ENCODE measurements around the gene ARID4B. TPM values are rescaled to one million over a fixed set of nuclear protein-coding genes. Genes with fewer than 3 reads are reported as not detected.

Gene ARID4B
- total and polyA plus RNA-seq, 2 of the 13 experiments (the other 11 are each of a cell fraction or from before 2014, with no cell fraction given) = 9.7 to 24.6 TPM

GRCh38 chr1:235313931-235314678, 13.9 kb downstream of the ARID4B start:
- FAIRE-seq = no peak
- Histone ChIP-seq H3K4me3 (replicated peaks in 1 of 3; ENCODE audit: insufficient read depth in 1 of 3, low read depth in 2 of 3, low read length in 3 of 3) (no peak overlapping the region), H3K4me2 (ENCODE audit: low read depth, low read length) (no peak overlapping the region), H3K9ac (ENCODE audit: insufficient read depth, low read depth, low read length) (no peak overlapping the region), H3K27ac (ENCODE audit: extremely low read length, insufficient read depth, low read length) (no peak overlapping the region), H3K27me3 (ENCODE audit: control insufficient read depth in 1 of 2, insufficient read depth in 2 of 2, low read length in 2 of 2) (no peaks in the 10 kb centered on the region), H2AFZ (ENCODE audit: low read length) (no peak overlapping the region), H3K79me2 (ENCODE audit: insufficient read depth, low read length) (peaks cover 90% of the 10 kb centered on the region), H4K20me1 (ENCODE audit: insufficient read depth, low read length) (peaks cover 36% of the 10 kb centered on the region), H3K36me3 (replicated peaks in 1 of 2; ENCODE audit: control insufficient read depth in 1 of 2, insufficient read depth in 2 of 2, low read length in 2 of 2) (peaks cover 1 to 13% of the 10 kb centered on the region in 2 experiments; a peak in 3 of 5 replicates), H3K9me3 (ENCODE audit: low read length) (no peaks in the 10 kb centered on the region), H3K4me1 (ENCODE audit: insufficient read depth, low read length) (peaks cover 42% of the 10 kb centered on the region)
- CTCF ChIA-PET (ENCODE audit: low intra/inter-chr PET ratio, low total read pairs) = no interaction called here
- WGBS (ENCODE audit: low lambda C conversion rate) = 96% methylated on average over 4 of the region's 4 CpGs
- intact Hi-C loops (cut with micrococcal nuclease; ENCODE audit: unreplicated experiment) (no loop called here), in situ Hi-C loops (cut with HindIII; ENCODE audit: extremely low pct_ligation_motif_present, low pct_unique_long_range_greater_than_20kb) (no loop called here)
- DNase-seq (ENCODE audit: low spot score) = no peak
- no peak for ATAC-seq
- no TSS peak for BruUV-seq (replicated peaks)
- POLR2A ChIA-PET = no interaction called here
- TF ChIP-seq ZNF343 (CRISPR knock-in tag; IDR thresholded peaks at IDR 0.05) (no peak), JUND (CRISPR knock-in tag; IDR thresholded peaks at IDR 0.05) (no peak), ZNF652 (CRISPR knock-in tag; IDR thresholded peaks at IDR 0.05; ENCODE audit: borderline replicate concordance, low read depth) (no peak), ZNF784 (CRISPR knock-in tag; IDR thresholded peaks at IDR 0.05; ENCODE audit: borderline replicate concordance) (no peak), NFKBIZ (CRISPR knock-in tag; IDR thresholded peaks at IDR 0.05) (no peak), KDM2A (CRISPR knock-in tag; IDR thresholded peaks at IDR 0.05; ENCODE audit: borderline replicate concordance, low read depth) (no peak), PRDM4 (CRISPR knock-in tag; IDR thresholded peaks at IDR 0.05; ENCODE audit: borderline replicate concordance) (no peak), TFAP4 (IDR thresholded peaks at IDR 0.05; ENCODE audit: borderline replicate concordance, low read depth) (no peak), TOPORS (CRISPR knock-in tag; IDR thresholded peaks at IDR 0.05) (no peak), ZBTB39 (CRISPR knock-in tag; IDR thresholded peaks at IDR 0.05) (no peak), SMYD3 (CRISPR knock-in tag; IDR thresholded peaks at IDR 0.05) (no peak), KMT2B (CRISPR knock-in tag; IDR thresholded peaks at IDR 0.05) (no peak), HNRNPK (IDR thresholded peaks at IDR 0.05; ENCODE audit: low read depth, low read length, poor library complexity, severe bottlenecking) (no peak)

All from HepG2 (cell line).